GM15510 (cell line): ENCODE results near the gene TRIM36.

Experiments
- POLR2A ChIP-seq: IDR thresholded peaks from 3 replicates; pipeline ENCODE4 v1.6.1; 2011; ENCODE audit warnings: borderline replicate concordance; ENCODE audit not compliant: insufficient read length; ENCODE audit errors: extremely low read depth

TRIM36 gene

GRCh38 chr5:115109840-115110239 lies 59.9 kb downstream of the TRIM36 start:
- TF ChIP-seq POLR2A, result no peak

DNA sequence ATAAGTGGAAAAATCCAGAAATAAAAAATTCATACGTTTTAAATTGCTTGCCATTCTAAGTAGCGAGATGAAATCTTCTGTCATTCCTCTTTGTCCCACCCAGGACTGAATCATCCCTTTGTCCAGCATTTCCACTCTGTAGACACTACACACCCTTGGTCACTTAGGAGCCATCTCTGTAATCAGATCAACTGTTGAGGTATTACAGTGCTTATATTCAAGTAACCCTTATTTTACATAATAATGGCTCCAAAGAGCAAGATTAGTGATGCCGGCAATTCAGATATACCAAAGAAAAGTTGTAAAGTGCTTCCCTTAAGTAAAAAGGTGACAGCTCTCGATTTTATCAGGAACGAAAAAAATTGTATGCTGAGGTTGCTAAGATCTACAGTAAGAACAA lies 60.4 kb downstream of the TRIM36 start:
- TF ChIP-seq POLR2A, result no peak

GRCh38 chr5:115100319-115100955 lies 69.3 kb downstream of the TRIM36 start:
- TF ChIP-seq POLR2A, result no peak

DNA sequence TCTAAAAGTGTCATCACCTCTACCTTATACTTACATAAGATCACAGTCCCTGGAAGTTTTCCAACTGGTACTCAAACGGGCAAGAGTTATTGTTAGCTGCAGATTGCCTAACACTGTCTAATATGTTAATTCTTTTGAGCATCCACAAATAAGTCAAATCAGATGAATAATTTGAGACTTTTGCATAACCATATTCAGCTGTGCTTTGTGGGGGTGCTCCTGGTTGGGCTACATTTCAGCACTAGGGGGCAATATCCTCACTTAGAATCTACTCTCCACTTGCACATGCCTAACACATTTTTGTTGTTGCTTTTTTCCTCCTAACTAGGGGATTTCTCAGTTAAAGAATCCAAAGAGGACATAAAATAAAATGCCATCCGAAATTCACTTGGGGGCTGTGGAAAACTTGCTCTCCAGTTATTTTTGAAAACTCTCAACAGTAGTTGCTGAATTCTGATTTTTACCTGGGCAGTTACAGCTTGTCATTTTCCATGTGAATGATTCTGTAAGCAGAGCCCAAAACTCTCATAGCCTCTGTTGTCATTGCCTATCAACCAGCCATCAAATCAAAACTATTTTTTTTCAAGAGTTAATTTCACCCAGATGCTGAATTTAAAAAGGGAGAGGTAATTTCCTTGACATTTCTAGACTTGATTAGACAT lies 71.5 kb downstream of the TRIM36 start:
- TF ChIP-seq POLR2A, result no peak

GRCh38 chr5:115097236-115097635 lies 72.5 kb downstream of the TRIM36 start:
- no peak for TF ChIP-seq POLR2A

- no peak for TF ChIP-seq POLR2A
These were observed 73.5 kb downstream of the TRIM36 start for GRCh38 chr5:115096034-115096769.

DNA sequence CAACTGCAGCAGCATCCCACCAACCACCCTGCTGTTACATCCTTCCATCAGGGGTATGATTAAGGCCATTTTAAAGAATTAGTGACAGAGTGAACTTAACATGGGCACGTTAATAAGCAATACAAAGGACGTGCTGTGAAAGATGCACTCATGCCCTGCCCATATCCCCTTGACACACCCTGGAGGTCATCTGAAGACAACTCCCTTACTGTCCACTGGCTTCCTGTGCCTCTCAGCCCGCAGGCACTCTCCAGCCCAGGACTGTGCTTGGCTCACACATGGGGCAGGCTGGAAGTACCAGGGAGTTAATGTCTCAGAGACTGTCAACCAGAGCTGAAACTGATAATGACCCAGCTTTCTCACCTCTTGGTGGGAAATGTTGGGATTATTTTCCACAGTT lies 81.8 kb downstream of the TRIM36 start:
- TF ChIP-seq POLR2A, result no peak

GRCh38 chr5:115086473-115086872 lies 83.2 kb downstream of the TRIM36 start:
- TF ChIP-seq POLR2A, result no peak

DNA sequence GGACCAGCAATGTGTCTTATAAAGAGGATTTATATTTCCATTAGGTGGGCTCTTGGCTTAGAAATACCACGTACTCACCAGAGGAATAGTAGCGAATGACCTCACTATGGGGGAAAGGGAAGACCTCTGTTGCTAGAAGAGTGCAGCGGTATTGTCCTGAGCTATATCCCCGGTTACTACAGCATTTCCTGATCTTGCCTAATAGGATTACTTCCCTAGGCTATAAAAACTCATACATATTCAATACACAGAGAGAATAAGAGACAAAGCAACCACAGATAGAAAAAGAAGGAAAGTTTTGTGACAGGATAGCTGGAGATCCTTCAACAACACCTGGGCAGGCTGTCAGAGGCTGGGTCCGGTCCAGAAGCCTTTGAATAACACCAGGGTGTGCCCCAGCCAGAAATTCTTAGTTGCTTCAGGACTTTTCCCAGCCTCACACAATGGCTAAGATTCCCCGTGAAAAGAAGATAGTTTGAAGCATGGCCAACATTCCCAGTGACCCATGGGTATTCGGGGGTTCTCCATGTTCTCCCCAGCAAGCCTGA lies 85.4 kb downstream of the TRIM36 start:
- no peak for TF ChIP-seq POLR2A

- TF ChIP-seq POLR2A, result no peak
These were observed 89.6 kb downstream of the TRIM36 start for GRCh38 chr5:115079924-115080623.
